ENCODE data around the gene ZNF280A. TPM values are rescaled to one million over a fixed set of nuclear protein-coding genes. Genes with fewer than 3 reads are reported as not detected.

ZNF280A gene
- total RNA-seq, 1 donor from 2014 or later, result not detected

DNA sequence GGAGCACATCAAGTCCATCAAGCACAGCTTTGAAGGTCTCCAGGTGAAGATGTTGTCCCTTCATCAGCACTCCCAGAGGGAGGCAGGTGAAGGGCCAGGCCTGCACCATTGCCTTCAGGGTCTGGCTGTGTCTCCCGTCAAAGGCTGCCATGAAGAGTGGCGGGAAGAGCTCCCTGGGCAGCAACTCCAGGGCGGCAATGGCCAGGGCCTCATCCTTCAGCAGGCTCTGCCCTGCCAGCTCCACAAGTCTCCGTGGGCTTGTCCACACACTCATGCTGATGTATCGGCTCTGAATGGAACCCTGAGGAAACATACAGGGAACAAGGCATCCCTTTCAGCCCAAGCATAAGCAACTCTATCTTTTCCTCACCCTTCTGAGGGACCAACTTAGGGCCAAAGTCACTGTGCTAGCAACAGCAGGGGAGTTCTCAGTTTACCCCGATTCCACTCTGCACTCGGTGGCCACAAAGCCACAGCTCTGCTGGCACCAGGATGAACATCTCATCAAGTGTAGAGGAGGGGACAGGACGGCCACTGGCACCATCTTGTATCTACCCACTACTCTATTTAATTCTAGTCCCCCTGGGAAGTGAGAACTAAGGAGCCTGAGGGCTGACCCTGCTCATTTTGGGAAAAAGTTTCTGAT is 30.8 kb upstream of the ZNF280A start:
- ChIA-PET POLR2A (no interaction called here), CTCF (no interaction called here)
- Mint-ChIP-seq H3K36me3 (ENCODE audit: low read depth) (no peaks in the 10 kb centered on the region), H3K4me1 (peaks cover 10% of the 10 kb centered on the region), H3K9me3 (no peaks in the 10 kb centered on the region), H3K27me3 (no peaks in the 10 kb centered on the region), H3K27ac (no peak overlapping the region), H3K4me3 (no peak overlapping the region)
- no peak for ATAC-seq (ENCODE audit: low read depth)
- DNase-seq, result no peak
- intact Hi-C loops (cut with micrococcal nuclease), result loop anchor here (10.0 kb wide), 1 partner anchor 66 kb away; no protein-coding TSS in a partner anchor
- TF ChIP-seq, protein P1, sequence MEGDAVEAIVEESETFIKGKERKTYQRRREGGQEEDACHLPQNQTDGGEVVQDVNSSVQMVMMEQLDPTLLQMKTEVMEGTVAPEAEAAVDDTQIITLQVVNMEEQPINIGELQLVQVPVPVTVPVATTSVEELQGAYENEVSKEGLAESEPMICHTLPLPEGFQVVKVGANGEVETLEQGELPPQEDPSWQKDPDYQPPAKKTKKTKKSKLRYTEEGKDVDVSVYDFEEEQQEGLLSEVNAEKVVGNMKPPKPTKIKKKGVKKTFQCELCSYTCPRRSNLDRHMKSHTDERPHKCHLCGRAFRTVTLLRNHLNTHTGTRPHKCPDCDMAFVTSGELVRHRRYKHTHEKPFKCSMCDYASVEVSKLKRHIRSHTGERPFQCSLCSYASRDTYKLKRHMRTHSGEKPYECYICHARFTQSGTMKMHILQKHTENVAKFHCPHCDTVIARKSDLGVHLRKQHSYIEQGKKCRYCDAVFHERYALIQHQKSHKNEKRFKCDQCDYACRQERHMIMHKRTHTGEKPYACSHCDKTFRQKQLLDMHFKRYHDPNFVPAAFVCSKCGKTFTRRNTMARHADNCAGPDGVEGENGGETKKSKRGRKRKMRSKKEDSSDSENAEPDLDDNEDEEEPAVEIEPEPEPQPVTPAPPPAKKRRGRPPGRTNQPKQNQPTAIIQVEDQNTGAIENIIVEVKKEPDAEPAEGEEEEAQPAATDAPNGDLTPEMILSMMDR (IDR thresholded peaks at IDR 0.05), result no peak

DNA sequence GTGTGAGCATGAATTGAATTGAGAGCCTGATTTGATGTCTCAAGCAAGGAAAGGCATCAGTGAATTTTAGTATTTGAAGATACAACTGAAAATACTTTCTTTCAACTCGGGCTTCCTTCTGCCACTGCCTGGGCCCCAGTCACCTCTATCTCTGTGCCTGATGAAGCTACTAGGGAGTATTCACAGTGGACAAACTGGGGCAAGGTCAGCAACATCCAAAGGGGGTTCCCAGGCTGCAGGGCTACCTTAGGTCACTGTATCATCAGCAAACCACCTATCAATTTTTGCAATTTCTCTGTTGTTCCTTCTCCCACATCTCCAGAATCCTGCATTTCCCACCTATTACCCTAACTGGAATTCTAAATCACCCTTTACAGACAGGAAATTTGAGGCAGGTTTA is 28.8 kb upstream of the ZNF280A start:
- ChIA-PET CTCF (no interaction called here), POLR2A (no interaction called here)
- no peaks in the 10 kb centered on the region for H3K9me3 Mint-ChIP-seq
- H3K27me3 Mint-ChIP-seq, result no peaks in the 10 kb centered on the region
- no peak for ATAC-seq (ENCODE audit: low read depth)
- no peak overlapping the region for H3K4me3 Mint-ChIP-seq
- intact Hi-C loops (cut with micrococcal nuclease), result no loop called here
- no peak for DNase-seq
- H3K36me3 Mint-ChIP-seq (ENCODE audit: low read depth), result no peaks in the 10 kb centered on the region
- no peak overlapping the region for H3K27ac Mint-ChIP-seq
- TF ChIP-seq, protein P1 (IDR thresholded peaks at IDR 0.05), result no peak
- peaks cover 10% of the 10 kb centered on the region for H3K4me1 Mint-ChIP-seq

DNA sequence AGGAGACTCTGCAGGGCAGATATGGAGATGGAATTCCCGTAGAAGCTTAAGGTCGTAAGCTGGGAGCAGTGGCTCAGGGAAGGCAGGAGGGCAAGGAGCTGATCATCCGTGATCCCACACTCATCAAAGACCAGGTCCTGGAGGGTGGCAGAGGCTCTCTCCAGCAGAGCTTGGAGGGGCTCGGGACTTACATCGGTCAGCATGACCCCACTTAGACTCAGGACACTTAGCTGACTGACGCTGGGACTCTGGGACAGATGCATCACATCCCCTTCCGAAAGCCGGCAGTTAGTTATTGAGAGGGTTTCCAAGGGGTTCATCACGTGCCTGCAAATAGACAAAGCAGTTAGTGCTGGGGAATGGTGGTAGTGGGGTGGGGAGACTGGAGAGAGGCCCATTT is 28.2 kb upstream of the ZNF280A start:
- H3K27me3 Mint-ChIP-seq, result no peaks in the 10 kb centered on the region
- no peak for DNase-seq
- CTCF ChIA-PET, result no interaction called here
- H3K27ac Mint-ChIP-seq, result no peak overlapping the region
- no peak for ATAC-seq (ENCODE audit: low read depth)
- no peaks in the 10 kb centered on the region for H3K9me3 Mint-ChIP-seq
- TF ChIP-seq, protein P1 (IDR thresholded peaks at IDR 0.05), result no peak
- H3K4me3 Mint-ChIP-seq, result no peak overlapping the region
- no peaks in the 10 kb centered on the region for H3K36me3 Mint-ChIP-seq (ENCODE audit: low read depth)
- peaks cover 10% of the 10 kb centered on the region for H3K4me1 Mint-ChIP-seq
- intact Hi-C loops (cut with micrococcal nuclease), result no loop called here
- POLR2A ChIA-PET, result no interaction called here

DNA sequence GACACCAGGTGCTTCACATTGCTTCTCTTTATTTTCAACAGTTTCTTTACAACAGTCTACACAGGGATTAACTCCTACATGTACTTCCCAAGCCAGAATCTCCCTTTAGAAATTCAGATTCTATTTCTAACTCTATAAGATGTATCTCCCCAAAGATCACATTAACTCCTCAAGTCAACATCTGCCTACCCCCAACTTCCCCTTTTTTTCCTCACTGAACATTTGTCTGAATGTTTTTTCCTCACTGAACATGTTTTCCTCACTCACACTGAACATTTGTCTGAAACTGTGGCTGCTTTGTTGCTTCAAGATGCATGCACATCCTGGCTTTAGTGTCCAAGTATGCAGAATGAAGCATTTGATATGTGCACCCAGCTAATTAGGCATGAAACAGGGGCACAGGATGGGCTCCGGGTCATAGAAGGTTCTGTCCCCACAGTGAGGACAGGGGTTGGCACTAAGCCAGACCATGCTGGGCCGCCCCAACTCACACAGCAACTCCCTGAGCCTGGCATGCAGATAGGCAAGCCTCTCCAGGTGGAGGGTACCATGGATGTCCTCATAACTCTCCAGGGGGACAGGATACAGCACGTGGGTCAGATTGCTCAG is 27.7 kb upstream of the ZNF280A start:
- POLR2A ChIA-PET, result interaction anchor here (0.6 kb wide), 1 partner anchor 707 kb away, joined by 4 read pairs; no protein-coding TSS in a partner anchor
- Mint-ChIP-seq H3K27ac (no peak overlapping the region), H3K9me3 (no peaks in the 10 kb centered on the region), H3K4me1 (peaks cover 10% of the 10 kb centered on the region), H3K27me3 (no peaks in the 10 kb centered on the region), H3K36me3 (ENCODE audit: low read depth) (no peaks in the 10 kb centered on the region), H3K4me3 (no peak overlapping the region)
- intact Hi-C loops (cut with micrococcal nuclease), result no loop called here
- ATAC-seq (ENCODE audit: low read depth), result no peak
- TF ChIP-seq, protein P1 (IDR thresholded peaks at IDR 0.05), result no peak
- CTCF ChIA-PET, result no interaction called here
- no peak for DNase-seq

DNA sequence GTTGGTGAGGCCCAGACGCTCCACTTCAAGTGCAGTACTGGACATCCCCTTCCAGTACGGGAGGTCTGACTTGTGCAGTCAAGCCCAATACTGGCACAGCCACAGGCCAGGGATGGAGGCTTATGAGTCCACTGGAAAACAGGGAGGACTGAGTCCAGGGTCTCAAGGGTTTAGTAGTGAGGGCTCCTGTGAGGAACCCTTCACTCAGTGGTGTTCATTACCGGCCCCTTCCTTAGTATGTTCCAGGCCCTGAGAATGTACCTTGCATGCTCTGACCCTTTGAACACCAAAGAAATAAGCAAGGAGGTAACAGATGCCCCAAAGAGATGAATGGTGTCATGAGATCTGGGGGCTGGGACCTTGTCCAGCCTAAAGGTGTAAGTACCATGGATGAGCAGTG is 27.2 kb upstream of the ZNF280A start:
- ChIA-PET POLR2A (interaction anchor here (0.6 kb wide), 1 partner anchor 707 kb away, joined by 4 read pairs; no protein-coding TSS in a partner anchor), CTCF (no interaction called here)
- DNase-seq (no peak), ATAC-seq (ENCODE audit: low read depth) (no peak)
- TF ChIP-seq, protein P1 (IDR thresholded peaks at IDR 0.05), result no peak
- H3K27ac Mint-ChIP-seq, result no peak overlapping the region
- H3K36me3 Mint-ChIP-seq (ENCODE audit: low read depth), result no peaks in the 10 kb centered on the region
- H3K27me3 Mint-ChIP-seq, result no peaks in the 10 kb centered on the region
- H3K4me1 Mint-ChIP-seq, result peaks cover 10% of the 10 kb centered on the region
- no peaks in the 10 kb centered on the region for H3K9me3 Mint-ChIP-seq
- no peak overlapping the region for H3K4me3 Mint-ChIP-seq
- intact Hi-C loops (cut with micrococcal nuclease), result no loop called here

All from activated B cell treated with CpG ODN at 0.5 μM for 24 hours (primary cell).